ENCODE data around the gene ZNF467.

ZNF467 gene

DNA sequence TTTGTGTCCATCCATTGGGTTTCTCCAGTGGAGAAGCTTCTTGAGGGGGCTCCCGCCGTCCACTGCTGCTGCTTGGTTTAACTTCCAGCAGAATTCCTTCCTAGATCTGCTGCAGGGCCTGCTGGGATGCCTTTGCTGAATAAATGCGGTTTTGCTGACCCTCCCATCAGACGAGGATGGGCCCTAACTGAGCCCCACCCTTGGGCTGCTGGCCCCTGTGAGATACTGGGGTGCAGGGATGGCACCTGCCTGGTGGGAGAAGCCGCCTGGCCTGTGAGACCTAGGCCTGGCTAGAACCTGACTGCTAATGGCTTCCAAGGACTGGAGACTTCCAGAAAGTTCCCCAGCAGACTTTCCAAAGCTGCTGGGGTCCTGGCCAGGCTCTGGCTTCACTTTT lies 43.8 kb downstream of the ZNF467 start:
- DNase-seq (ENCODE audit: low read depth in 1 of 2, low spot score in 1 of 2), result no peak

DNA sequence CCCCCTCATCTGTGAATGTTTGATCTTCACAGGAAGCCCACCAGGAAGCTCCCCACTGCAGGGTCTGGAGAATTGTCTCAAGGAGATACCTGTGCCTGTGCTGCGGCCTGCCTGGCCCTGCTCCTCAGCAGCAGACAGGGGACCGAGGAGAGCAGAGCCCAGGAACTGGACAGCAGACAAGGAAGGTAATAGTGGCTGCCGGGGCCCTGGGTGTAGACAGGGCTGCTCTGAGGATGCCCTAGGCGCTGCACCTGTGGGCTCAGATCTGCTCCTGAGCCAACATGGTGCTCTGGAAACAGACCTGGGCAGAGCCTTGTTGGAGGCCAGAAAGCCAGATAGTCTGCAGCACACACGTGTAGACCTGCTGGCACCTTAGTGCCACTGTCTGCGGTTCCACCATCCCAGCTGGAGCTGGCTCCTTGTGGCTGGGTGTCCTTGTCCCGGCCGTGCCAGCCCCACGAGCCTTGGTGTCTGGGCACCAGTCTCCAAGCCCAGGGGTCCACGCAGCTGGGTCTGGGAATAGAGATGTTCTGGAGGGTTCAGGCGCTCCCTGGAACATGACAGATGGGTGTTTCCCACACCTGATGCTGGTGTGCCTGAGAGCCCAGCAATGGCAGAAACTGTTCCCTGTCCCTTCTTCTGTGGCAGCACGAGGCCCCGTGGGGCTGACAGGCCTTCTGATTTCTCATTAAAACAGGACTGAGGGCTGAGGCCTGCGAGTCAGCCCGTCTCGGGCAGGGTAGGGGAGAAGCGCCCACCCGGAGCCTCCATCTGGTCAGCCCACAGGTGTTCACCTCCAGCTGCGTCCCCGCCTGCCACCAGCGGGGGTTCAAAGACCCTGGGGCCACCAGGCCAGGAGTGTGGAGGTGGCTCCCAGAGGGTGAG lies 44.7 kb downstream of the ZNF467 start:
- no peak for DNase-seq (ENCODE audit: low read depth in 1 of 2, low spot score in 1 of 2)

DNA sequence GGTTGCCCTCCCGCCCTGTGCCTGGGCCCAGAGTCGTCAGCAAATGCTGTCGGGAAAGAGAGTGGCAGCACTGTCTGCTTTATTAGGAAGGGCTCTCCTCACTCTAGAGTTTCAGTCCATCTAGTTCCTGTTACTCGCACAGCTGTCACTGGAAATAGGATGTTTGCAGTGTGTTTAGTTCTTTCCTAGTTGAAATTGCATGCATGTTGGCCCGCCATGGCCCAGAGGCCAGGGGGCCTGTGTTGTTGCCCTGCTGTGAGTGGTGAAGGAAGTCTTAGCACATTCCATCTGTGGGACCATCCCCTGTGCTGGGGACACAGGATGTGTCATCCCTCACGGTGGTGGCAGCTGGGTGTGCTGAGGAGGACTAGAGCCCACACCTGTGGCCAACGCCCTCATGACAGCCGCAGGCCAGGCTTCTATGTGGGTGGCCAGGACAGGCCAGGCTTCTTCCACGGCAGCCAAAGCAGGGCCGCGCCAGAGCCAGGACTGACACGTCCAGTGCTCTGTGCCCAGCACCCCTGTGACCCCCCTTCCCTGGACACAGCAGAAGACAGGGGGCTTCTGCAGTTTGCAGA lies 45.4 kb downstream of the ZNF467 start:
- DNase-seq (ENCODE audit: low read depth in 1 of 2, low spot score in 1 of 2), result no peak

- no peak for DNase-seq (ENCODE audit: low read depth in 1 of 2, low spot score in 1 of 2)
Measured at GRCh38 chr7:149727053-149727898, 46.1 kb downstream of the ZNF467 start.

DNA sequence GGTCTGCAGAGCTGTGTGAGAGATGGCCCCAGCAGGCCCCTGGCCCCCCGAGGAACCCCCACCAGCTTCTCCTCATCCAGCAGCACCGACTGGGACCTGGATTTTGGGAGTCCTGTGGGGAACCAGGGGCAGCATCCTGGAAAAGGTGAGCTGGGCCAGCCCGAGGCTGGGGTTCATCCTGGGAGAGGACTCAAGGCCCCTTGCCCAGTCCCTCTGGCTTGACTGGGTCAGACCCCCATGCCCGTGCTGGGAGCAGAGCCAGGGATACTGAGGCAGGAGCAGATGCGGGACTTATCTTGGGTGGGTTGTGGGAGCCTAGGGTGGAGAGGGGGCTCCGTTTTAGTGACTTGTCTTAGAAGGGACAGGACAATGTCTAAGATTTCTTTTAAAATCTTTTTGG lies 47.5 kb downstream of the ZNF467 start:
- DNase-seq (ENCODE audit: low read depth in 1 of 2, low spot score in 1 of 2), result no peak

GRCh38 chr7:149725426-149725821 lies 48.0 kb downstream of the ZNF467 start:
- no peak for DNase-seq (ENCODE audit: low read depth in 1 of 2, low spot score in 1 of 2)

DNA sequence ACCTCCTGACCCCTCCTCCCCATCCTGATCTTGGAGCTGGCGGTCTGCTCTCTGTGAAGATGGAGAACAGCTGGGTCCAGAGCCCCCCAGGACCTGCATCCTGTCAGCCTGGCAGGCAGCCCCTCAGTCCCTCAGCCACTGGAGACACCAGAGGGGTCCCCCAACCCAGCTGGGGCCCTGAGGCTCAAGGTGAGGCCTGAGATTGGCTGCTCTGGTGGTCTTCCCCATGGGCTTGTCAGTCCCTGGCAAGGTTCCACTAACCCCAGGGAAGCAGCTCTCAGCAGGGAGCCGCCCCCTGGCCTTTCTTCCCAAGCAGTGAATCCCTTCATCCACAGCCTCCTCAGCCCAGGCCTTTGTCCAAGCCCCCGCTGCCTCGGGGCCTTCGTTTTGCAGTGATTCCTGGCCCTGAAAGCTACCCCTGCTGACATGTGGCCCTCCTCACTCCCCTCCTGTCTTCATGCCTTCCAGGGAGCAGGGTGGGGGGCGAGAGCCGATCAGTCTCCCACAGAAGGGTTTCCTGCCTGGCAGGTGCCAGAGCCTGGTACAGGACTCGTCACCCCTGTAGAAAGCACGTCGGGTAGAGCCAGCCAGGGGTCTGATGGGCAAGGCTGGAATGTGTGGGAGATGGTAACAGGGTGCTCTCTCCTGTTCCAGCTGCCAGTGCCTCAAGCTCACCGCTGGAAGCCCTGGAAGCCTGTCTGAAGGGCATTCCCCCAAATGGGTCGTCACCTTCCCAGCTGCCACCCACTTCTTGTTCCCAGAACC lies 48.5 kb downstream of the ZNF467 start:
- DNase-seq (ENCODE audit: low read depth in 1 of 2, low spot score in 1 of 2), result no peak

DNA sequence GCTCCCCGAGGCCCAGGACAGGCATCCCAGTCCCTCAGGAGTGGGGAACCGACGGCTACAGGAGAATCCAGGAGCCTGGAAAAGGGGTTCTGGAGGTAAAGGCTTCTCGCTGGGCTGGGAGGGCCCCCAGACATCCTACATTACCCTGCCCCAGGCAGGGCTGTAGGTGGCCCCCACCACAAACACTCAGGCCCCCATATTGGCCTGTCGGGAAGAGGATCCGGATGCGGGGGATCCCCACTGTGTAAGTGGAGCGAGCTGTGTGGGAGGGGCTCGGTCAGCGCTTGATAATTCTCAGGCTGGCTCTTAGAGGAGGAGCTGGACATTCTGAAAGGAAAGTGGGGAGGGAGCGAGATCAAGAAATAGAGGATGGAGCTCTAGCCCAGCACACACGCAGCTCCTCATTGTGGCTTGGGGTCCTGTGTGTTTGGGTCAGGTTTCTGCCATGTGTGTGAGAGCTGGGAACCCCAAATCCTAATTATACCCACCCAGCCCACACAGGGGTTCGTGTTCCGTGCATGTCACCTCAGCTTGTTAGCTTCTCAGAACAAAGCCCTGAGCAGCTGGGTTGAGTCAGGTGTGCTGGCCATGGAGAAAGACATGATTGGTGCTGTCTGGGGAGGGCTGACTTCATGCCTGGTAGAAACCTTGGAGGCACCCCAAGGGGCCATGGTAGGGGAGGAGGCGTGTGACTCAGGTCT lies 49.4 kb downstream of the ZNF467 start:
- no peak for DNase-seq (ENCODE audit: low read depth in 1 of 2, low spot score in 1 of 2)

DNA sequence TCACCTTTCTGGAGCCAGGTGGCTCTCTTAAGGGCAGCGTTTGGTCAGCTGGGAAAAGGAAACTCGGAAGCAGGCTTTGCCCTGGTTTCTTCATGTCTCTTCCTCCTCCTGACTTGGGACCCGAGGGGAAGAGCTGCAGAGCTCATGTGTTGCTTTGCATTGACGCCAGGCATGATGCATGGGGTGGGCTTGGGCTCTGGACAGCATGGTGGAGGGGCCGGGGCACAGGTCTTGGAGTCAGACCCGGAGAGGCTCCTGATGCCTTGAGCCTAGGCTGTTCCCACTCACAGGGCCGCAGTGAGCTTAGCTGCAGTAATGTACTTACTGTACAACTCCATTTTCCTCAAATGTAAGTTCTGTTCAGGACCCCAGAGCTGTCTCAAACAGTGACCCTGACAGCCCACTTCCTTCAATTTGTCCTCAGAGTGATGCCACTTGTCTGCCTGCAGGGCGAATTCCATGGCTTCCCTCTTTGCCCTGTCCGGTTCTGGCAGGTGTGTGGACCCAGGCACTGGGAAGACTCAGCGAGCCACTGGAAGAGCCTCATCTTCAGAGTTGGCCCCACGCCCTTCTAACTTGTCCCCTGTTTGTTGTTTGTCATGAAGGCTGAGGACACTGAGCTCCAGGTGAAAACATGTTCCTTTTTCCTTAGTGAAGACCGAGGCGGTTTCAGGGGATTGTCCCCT lies 50.2 kb downstream of the ZNF467 start:
- no peak for DNase-seq (ENCODE audit: low read depth in 1 of 2, low spot score in 1 of 2)

GRCh38 chr7:149722356-149722957 lies 50.9 kb downstream of the ZNF467 start:
- DNase-seq (ENCODE audit: low read depth in 1 of 2, low spot score in 1 of 2), result no peak

DNA sequence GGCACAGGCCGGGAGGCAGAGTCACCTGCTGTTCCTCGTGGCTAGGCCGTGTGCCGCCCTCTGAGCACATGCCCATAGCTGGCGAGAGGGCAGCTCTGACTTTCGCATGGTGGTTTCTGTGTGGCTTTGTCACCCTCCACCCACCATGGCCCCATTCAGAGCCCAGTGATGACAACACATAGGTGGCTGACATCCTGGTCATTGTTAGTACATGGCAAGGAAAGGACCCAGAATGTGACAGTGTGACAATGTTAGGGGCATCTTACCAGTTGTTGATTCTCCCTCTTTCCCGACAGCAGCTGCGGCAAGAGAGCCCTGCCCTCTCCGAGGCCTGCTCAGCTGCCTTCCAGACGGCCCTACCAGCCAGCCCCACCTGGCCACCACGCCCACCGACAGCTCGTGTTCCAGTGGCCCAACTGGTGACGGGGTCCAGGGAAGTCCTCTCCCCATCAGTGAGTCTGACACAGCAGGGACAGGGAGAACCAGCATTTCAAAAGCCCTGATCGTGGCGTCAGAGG lies 52.2 kb downstream of the ZNF467 start:
- no peak for DNase-seq (ENCODE audit: low read depth in 1 of 2, low spot score in 1 of 2)

DNA sequence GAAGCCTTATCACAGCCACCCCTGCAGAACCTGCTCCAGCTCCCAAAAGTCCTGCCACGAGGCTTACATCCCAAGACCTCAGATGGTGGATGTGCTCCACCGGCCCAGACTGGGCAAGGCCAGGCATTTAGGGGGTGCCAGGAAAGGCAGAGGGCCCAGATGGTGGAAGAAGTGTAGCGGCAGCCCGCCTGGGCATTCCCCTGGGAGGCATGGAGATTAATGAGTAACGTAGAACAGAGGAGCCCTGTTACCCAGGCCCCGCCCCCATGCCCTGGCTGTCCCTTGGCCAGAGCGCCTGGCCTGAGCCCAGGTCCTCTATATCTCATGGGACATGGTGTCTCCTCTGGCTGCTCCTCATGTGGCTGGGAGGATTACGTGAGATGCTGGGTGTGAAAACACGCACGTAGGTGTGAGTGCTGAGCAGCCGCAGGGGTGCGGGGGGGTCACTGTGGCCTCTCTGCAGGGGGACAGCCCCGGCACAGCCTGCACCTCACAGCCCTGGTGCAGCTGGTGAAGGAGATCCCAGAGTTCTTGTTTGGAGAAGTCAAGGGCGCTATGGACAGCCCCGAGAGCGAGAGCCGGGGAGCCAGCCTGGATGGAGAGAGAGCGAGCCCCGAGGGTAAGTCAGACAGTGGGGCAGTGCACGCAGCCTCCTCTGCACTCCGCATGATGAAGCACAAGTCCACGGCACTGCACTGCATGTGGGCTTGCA lies 52.9 kb downstream of the ZNF467 start:
- DNase-seq (ENCODE audit: low read depth in 1 of 2, low spot score in 1 of 2), result no peak

GRCh38 chr7:149719912-149720335 lies 53.5 kb downstream of the ZNF467 start:
- DNase-seq (ENCODE audit: low read depth in 1 of 2, low spot score in 1 of 2), result no peak

DNA sequence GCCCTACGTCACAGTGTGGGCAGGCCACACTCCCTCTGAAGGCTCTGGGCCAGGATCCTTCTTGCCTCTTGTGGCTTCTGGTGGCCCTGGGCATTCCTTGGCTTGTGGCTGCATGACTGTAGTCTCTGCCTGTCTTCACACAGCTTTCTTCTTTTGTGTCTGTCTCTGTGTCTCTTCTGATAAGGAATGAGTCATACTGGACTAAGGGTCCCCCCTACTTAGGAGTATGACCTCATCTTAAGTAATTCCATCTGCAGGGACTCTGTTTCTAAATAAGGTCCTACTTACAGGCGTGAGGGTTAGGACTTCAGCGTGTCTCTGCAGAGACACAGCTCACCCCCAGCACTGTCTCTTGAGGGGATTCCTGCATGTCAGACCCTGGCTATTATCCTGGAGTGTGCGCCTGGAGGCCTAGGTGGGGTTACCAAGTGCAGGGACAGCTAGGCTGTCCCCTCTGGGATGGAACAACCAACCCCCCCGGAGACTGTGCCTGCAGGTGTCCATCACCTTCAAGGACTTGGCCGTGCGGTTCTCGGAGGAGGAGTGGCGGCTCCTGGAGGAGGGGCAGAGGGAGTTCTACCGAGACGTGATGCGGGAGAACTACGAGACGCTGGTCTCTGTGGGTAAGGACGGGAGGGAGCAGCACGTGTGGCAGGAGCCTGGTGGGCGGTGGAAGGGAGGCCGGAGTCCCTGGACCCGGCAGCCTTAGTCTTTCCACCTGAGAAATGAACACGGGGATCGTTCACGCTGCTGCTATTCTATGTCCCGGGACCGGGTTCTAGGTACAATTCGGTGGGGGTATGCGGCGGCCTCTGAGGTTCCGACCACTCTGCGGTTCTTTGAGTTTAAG lies 54.1 kb downstream of the ZNF467 start:
- no peak for DNase-seq (ENCODE audit: low read depth in 1 of 2, low spot score in 1 of 2)

DNA sequence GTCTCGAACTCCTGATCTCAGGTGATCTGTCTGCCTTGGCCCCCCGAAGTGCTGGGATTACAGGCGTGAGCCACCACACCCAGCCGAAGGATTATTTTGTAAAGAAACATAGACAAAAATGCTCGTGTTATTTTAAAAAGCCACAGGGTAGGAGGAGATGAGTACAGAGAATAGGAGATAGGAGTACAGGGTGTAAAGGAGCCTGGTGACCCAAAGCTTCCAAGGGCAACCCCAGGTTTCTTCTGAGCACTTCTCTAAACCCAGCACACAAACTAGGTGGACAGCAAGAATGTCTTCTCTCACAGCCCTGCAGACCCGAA lies 54.7 kb downstream of the ZNF467 start:
- no peak for DNase-seq (ENCODE audit: low read depth in 1 of 2, low spot score in 1 of 2)

DNA sequence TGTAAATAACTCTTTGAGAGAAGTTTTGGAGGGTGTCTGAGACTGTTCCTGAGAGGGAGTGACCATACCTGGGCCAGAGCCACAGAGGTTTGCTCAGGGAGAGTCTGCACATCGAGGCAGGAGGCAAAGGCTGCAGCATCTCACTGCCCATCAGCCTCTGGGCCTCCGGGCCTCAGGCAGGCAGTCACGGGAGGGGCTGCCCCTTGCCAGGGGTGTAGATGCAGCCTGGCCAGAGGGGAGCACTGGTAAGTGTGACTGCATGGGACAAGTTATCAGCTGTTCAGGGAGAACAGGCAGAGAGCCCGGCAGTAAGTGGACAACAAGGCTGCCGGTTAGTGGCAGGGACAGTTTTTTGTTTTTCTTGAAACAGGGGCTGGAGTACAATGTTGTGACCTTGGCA lies 55.9 kb downstream of the ZNF467 start:
- DNase-seq (ENCODE audit: low read depth in 1 of 2, low spot score in 1 of 2), result no peak

DNA sequence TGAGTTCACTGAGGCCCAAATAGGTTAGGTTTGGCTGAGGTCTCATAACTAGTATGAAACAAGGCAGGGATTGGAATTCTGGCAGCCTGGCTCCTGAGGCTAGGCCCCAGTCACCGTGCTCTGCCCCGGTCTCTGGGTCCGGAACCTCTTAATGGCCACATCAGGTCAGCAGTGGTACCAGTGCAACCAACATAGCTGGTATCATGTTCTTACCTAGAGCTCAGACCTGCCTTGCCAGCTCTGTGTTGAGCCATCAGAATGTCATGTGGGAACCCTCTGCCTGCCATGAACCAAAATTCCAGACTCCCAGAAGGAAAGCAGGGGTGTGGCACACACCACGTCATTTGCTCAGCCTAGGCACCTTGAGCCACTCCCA lies 56.5 kb downstream of the ZNF467 start:
- DNase-seq (ENCODE audit: low read depth in 1 of 2, low spot score in 1 of 2), result no peak
